Measurements from ENCODE around the gene HECTD2. TPM values are rescaled to one million over a fixed set of nuclear protein-coding genes. Genes with fewer than 3 reads are reported as not detected.

Gene HECTD2
- total and polyA plus RNA-seq, 9 of the 15 experiments (the other 6 are each of a cell fraction or from before 2014, with no cell fraction given), result 1.3 to 5.9 (median 3.9) TPM

DNA sequence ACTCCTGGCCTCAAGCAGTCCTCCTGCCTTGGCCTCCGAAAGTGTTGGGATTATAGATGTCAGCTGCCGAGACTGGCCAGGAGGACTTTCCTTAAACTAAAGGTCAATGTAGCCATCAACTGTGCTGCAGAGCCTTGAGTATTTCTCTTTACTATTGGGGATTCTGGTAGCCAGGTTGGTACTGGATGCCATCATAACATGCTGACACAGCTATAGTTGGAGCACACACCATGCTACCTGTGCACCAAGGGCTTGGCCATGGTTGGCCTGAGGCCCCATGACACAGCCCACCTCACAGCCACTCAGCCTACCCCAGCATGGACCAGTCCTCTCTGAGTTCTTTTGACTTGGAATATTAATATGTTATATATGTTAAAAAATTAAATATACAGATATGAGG, 54.4 kb downstream of the HECTD2 start:
- H3K27ac ChIP-seq (ENCODE audit: extremely low read depth, low read depth, low read length), result no peak overlapping the region
- ChIA-PET POLR2A (no interaction called here), CTCF (ENCODE audit: low intra/inter-chr PET ratio) (no interaction called here)
- H3K36me3 ChIP-seq (ENCODE audit: control insufficient read depth, insufficient read depth, low read length), result no peaks in the 10 kb centered on the region; the same call in 2 of the 3 replicates
- H3K27me3 ChIP-seq (ENCODE audit: control insufficient read depth in 2 of 2, insufficient read depth in 2 of 2, low read length in 2 of 2), result no peaks in the 10 kb centered on the region
- WGBS (ENCODE audit: insufficient coverage, low coverage, missing lambda C conversion rate), result 100% methylated on average over 2 of the region's 2 CpGs
- intact Hi-C loops (cut with micrococcal nuclease) (no loop called here), in situ Hi-C loops (cut with MboI) (no loop called here)
- no peak for DNase-seq (ENCODE audit: extremely low read depth in 1 of 4, low spot score in 3 of 4)
- H3K9me1 ChIP-seq (ENCODE audit: control insufficient read depth, insufficient read depth, low read length), result no peaks in the 10 kb centered on the region
- no peak overlapping the region for H3K4me2 ChIP-seq (ENCODE audit: insufficient read depth, low read length)
- no peak for FAIRE-seq
- H4K20me1 ChIP-seq (replicated peaks; ENCODE audit: control insufficient read depth, insufficient read depth, low read length), result no peaks in the 10 kb centered on the region
- H3K4me1 ChIP-seq (replicated peaks in 1 of 2; ENCODE audit: control insufficient read depth in 2 of 2, insufficient read depth in 2 of 2, low read length in 2 of 2), result no peaks in the 10 kb centered on the region
- H3K4me3 ChIP-seq, result no peak overlapping the region
- no peaks in the 10 kb centered on the region for H3K9me3 ChIP-seq (replicated peaks; ENCODE audit: control insufficient read depth, insufficient read depth, low read depth, low read length)
- BruUV-seq (replicated peaks), result no TSS peak
- no peaks in the 10 kb centered on the region for H3K79me2 ChIP-seq (ENCODE audit: control insufficient read depth, insufficient read depth, low read length)
- no peak overlapping the region for H2AFZ ChIP-seq (ENCODE audit: low read depth, low read length)
- no peak for ATAC-seq
- H3K9ac ChIP-seq (ENCODE audit: insufficient read depth in 1 of 2, low read depth in 2 of 2, low read length in 2 of 2), result no peak overlapping the region
- 0 out of 2 replicates have a peak, but pooled peaks have one; percentile 2 for TF ChIP-seq ZNF316 (IDR thresholded peaks at IDR 0.05)
- TF ChIP-seq ZNF197 (CRISPR knock-in tag; IDR thresholded peaks at IDR 0.05; ENCODE audit: low read depth), result no peak

DNA sequence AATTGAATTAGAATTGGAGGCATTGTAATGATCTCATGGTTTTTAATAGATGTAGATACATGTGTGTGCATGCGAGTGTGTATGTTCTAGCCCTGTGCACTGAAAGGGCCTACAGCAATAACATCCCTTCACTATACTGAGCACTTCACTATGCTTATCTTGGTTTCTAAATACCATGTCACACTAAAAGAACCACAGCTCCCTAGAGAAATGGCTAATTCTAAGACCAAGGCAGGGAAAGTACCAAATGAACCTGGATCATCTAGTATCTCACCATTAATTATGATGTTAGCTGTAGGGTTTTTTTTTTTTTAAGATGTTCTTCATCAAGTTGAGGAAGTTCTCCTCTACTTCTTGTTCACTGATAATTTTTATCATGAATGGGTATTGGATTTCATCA, 55.1 kb downstream of the HECTD2 start:
- H3K4me2 ChIP-seq (ENCODE audit: insufficient read depth, low read length), result no peak overlapping the region
- H2AFZ ChIP-seq (ENCODE audit: low read depth, low read length), result no peak overlapping the region
- ATAC-seq (no peak), DNase-seq (ENCODE audit: extremely low read depth in 1 of 4, low spot score in 3 of 4) (no peak), FAIRE-seq (no peak)
- no peak overlapping the region for H3K9ac ChIP-seq (ENCODE audit: insufficient read depth in 1 of 2, low read depth in 2 of 2, low read length in 2 of 2)
- no peaks in the 10 kb centered on the region for H3K9me1 ChIP-seq (ENCODE audit: control insufficient read depth, insufficient read depth, low read length)
- H3K36me3 ChIP-seq (ENCODE audit: control insufficient read depth, insufficient read depth, low read length), result no peaks in the 10 kb centered on the region; the same call in 2 of the 3 replicates
- no TSS peak for BruUV-seq (replicated peaks)
- ChIA-PET POLR2A (no interaction called here), CTCF (ENCODE audit: low intra/inter-chr PET ratio) (no interaction called here)
- intact Hi-C loops (cut with micrococcal nuclease), result no loop called here
- H3K27ac ChIP-seq (ENCODE audit: extremely low read depth, low read depth, low read length), result no peak overlapping the region
- in situ Hi-C loops (cut with MboI), result no loop called here
- no peaks in the 10 kb centered on the region for H4K20me1 ChIP-seq (replicated peaks; ENCODE audit: control insufficient read depth, insufficient read depth, low read length)
- no peaks in the 10 kb centered on the region for H3K4me1 ChIP-seq (replicated peaks in 1 of 2; ENCODE audit: control insufficient read depth in 2 of 2, insufficient read depth in 2 of 2, low read length in 2 of 2)
- H3K4me3 ChIP-seq, result no peak overlapping the region
- H3K79me2 ChIP-seq (ENCODE audit: control insufficient read depth, insufficient read depth, low read length), result no peaks in the 10 kb centered on the region
- H3K27me3 ChIP-seq (ENCODE audit: control insufficient read depth in 2 of 2, insufficient read depth in 2 of 2, low read length in 2 of 2), result no peaks in the 10 kb centered on the region
- no peaks in the 10 kb centered on the region for H3K9me3 ChIP-seq (replicated peaks; ENCODE audit: control insufficient read depth, insufficient read depth, low read depth, low read length)
- 71% methylated on average over 1 of the region's 1 CpG for WGBS (ENCODE audit: insufficient coverage, low coverage, missing lambda C conversion rate)
- no peak for TF ChIP-seq ZNF780A (CRISPR knock-in tag; IDR thresholded peaks at IDR 0.05)
- no peak for TF ChIP-seq MCM2 (IDR thresholded peaks at IDR 0.05; ENCODE audit: low read depth)
- TF ChIP-seq, protein P1, sequence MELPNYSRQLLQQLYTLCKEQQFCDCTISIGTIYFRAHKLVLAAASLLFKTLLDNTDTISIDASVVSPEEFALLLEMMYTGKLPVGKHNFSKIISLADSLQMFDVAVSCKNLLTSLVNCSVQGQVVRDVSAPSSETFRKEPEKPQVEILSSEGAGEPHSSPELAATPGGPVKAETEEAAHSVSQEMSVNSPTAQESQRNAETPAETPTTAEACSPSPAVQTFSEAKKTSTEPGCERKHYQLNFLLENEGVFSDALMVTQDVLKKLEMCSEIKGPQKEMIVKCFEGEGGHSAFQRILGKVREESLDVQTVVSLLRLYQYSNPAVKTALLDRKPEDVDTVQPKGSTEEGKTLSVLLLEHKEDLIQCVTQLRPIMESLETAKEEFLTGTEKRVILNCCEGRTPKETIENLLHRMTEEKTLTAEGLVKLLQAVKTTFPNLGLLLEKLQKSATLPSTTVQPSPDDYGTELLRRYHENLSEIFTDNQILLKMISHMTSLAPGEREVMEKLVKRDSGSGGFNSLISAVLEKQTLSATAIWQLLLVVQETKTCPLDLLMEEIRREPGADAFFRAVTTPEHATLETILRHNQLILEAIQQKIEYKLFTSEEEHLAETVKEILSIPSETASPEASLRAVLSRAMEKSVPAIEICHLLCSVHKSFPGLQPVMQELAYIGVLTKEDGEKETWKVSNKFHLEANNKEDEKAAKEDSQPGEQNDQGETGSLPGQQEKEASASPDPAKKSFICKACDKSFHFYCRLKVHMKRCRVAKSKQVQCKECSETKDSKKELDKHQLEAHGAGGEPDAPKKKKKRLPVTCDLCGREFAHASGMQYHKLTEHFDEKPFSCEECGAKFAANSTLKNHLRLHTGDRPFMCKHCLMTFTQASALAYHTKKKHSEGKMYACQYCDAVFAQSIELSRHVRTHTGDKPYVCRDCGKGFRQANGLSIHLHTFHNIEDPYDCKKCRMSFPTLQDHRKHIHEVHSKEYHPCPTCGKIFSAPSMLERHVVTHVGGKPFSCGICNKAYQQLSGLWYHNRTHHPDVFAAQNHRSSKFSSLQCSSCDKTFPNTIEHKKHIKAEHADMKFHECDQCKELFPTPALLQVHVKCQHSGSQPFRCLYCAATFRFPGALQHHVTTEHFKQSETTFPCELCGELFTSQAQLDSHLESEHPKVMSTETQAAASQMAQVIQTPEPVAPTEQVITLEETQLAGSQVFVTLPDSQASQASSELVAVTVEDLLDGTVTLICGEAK (IDR thresholded peaks at IDR 0.05), result no peak
- TF ChIP-seq, protein P1 (CRISPR knock-in tag; IDR thresholded peaks at IDR 0.05), result no peak
- no peak for TF ChIP-seq PHF8 (IDR thresholded peaks at IDR 0.05; ENCODE audit: borderline replicate concordance, low read length)
- TF ChIP-seq RBFOX2 (IDR thresholded peaks at IDR 0.05; ENCODE audit: low read depth, low read length), result no peak
- no peak for TF ChIP-seq NCOA1 (IDR thresholded peaks at IDR 0.05; ENCODE audit: low read depth)

Data from K562 (cell line).